KMS-11 (cell line): Measurements from ENCODE around the gene TRIM29.

Experiments used
- H2AFZ ChIP-seq: fragments of 200-600 bp; sonication (generic); 2 replicates; pipeline ENCODE4 v1.6.1; 2016; ENCODE audit warnings: antibody characterized with exemption, mixed run types, low read depth
- H3K27ac ChIP-seq: fragments of 200-600 bp; sonication (generic); 2 replicates; pipeline ENCODE4 v1.6.1; 2016; ENCODE audit warnings: mild to moderate bottlenecking, mixed run types
- H3K27me3 ChIP-seq: fragments of 200-600 bp; sonication (generic); 2 replicates; pipeline ENCODE4 v1.6.1; 2017; ENCODE audit warnings: mild to moderate bottlenecking, low read depth, mixed run types, moderate library complexity; ENCODE audit not compliant: insufficient read depth
- H3K36me3 ChIP-seq: fragments of 200-600 bp; sonication (generic); 2 replicates; pipeline ENCODE4 v1.6.1; 2017; ENCODE audit warnings: mild to moderate bottlenecking, mixed run types; ENCODE audit not compliant: insufficient read depth
- H3K4me1 ChIP-seq: fragments of 200-600 bp; sonication (generic); 2 replicates; pipeline ENCODE4 v1.6.1; 2016; ENCODE audit warnings: mild to moderate bottlenecking, low read depth, mixed run types; ENCODE audit not compliant: poor library complexity, severe bottlenecking
- H3K4me2 ChIP-seq: fragments of 200-600 bp; sonication (generic); 2 replicates; pipeline ENCODE4 v1.7.0; 2016; ENCODE audit warnings: mild to moderate bottlenecking, mixed run types
- H3K4me3 ChIP-seq: fragments of 200-600 bp; sonication (generic); IDR thresholded peaks from 2 replicates; pipeline ENCODE4 v1.6.1; 2017; ENCODE audit warnings: low read depth, low read length, mixed read lengths; ENCODE audit not compliant: insufficient read depth
- H3K79me2 ChIP-seq: fragments of 200-600 bp; sonication (generic); 2 replicates; pipeline ENCODE4 v1.6.1; 2016; ENCODE audit warnings: low read depth, mixed run types; ENCODE audit not compliant: insufficient read depth
- H3K9ac ChIP-seq: fragments of 200-600 bp; sonication (generic); 2 replicates; pipeline ENCODE4 v1.6.1; 2016; ENCODE audit warnings: mild to moderate bottlenecking, mixed run types
- H4K20me1 ChIP-seq: fragments of 200-600 bp; sonication (generic); 2 replicates; pipeline ENCODE4 v1.6.1; 2016; ENCODE audit warnings: mild to moderate bottlenecking, mixed run types; ENCODE audit not compliant: insufficient read depth
- TF ChIP-seq, protein P1 (sequence below): fragments of 200-600 bp; sonication (generic); conservative IDR thresholded peaks from 2 replicates; pipeline ENCODE4 v1.6.1; 2017; ENCODE audit warnings: low read depth, mild to moderate bottlenecking, antibody characterized with exemption, low read length, moderate library complexity, mixed read lengths

TRIM29 gene

DNA sequence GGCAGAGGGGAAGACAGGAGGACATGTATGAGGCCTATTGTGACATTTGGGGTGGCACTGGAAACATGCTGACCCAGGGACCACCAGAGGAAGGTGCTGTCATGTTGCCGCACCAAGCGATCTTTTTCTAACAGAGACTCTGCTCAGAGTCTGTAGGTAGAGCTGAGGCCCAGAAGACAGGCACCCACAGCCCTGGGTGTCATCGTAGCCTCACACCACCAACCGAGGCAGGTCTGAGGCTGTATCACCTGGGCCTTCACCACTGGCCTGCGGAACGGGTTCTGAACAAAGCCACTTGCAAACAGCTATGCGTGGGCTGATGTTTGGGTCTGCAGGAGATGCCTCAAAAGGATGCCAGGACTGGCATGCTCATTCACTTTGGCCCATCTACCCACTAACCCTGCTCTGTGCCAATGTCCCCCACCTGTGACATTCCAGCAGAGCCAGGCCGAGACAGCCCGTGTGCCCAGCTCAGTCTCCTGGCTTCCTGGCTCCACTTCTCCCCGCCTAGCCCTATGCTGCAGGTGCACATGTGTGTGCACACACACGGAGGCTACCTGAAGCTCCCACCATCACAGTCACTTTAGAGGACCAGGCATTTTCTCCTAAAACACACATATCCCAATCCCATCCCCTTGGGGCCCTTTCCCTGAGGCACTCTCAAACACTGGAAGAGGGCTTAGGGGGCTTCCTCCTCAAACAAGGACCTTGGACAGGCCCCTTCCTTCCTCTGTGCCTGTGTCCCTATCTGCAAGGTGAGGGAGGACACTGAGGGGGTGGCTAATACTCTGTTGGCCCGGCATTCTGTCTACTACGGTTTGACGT, 3.6 kb downstream of the TRIM29 start:
- Histone ChIP-seq H3K36me3 (no peaks in the 10 kb centered on the region), H2AFZ (no peak overlapping the region), H4K20me1 (no peaks in the 10 kb centered on the region), H3K27ac (no peak overlapping the region), H3K79me2 (no peaks in the 10 kb centered on the region), H3K4me2 (no peak overlapping the region), H3K4me3 (no peak overlapping the region), H3K27me3 (0 out of 2 replicates have a peak, but pooled peaks cover 4% of the 10 kb centered on the region), H3K9ac (no peak overlapping the region), H3K4me1 (no peaks in the 10 kb centered on the region)
- TF ChIP-seq, protein P1, sequence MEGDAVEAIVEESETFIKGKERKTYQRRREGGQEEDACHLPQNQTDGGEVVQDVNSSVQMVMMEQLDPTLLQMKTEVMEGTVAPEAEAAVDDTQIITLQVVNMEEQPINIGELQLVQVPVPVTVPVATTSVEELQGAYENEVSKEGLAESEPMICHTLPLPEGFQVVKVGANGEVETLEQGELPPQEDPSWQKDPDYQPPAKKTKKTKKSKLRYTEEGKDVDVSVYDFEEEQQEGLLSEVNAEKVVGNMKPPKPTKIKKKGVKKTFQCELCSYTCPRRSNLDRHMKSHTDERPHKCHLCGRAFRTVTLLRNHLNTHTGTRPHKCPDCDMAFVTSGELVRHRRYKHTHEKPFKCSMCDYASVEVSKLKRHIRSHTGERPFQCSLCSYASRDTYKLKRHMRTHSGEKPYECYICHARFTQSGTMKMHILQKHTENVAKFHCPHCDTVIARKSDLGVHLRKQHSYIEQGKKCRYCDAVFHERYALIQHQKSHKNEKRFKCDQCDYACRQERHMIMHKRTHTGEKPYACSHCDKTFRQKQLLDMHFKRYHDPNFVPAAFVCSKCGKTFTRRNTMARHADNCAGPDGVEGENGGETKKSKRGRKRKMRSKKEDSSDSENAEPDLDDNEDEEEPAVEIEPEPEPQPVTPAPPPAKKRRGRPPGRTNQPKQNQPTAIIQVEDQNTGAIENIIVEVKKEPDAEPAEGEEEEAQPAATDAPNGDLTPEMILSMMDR: no peak

DNA sequence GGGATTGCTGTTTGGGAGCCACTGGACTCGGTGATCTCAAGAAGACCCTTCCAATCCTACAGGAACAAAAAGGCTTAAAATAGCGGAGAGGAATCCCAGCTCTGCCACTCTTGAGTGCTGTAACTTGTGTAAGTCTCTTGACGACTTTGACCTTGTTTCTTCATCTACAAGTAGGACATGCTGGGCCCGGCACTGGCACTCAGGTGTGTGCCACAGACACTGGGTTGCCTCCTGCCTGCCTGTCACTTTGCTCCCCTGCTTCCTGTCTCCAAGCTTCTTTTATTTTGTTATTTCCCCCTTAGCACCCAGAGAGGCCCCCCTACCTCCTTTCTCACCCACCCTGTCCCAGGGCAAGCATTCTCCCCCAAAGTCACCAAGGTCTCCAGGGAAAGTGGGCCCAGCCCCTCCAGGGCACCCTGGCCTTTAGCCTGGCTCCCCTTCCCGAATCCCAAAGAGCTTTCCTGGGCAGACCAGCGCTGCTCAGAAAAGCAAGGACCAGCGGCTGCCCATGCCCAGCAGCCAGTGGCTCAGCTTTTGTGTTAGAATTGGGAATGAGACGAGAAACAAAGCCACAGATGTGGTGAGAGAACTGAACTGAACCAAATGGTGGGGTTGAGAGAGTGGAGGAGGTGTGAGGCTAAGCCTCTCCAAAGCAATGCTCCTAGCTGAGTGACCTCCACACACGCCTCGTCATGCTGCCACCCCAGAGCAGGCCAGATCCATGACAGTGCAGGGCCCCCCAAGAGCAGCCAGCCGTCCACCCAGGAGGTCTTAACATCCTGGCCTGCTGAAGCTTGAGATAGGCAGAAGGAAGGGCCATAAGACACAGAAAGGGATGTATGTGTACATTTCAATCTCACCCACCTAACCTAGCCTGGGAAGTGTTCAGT, 4.5 kb downstream of the TRIM29 start:
- Histone ChIP-seq H4K20me1 (no peaks in the 10 kb centered on the region), H3K4me3 (no peak overlapping the region), H3K4me2 (no peak overlapping the region), H3K27ac (no peak overlapping the region), H3K79me2 (no peaks in the 10 kb centered on the region), H2AFZ (no peak overlapping the region), H3K9ac (no peak overlapping the region), H3K4me1 (no peaks in the 10 kb centered on the region), H3K36me3 (no peaks in the 10 kb centered on the region), H3K27me3 (0 out of 2 replicates have a peak, but pooled peaks cover 4% of the 10 kb centered on the region)
- TF ChIP-seq, protein P1: no peak

DNA sequence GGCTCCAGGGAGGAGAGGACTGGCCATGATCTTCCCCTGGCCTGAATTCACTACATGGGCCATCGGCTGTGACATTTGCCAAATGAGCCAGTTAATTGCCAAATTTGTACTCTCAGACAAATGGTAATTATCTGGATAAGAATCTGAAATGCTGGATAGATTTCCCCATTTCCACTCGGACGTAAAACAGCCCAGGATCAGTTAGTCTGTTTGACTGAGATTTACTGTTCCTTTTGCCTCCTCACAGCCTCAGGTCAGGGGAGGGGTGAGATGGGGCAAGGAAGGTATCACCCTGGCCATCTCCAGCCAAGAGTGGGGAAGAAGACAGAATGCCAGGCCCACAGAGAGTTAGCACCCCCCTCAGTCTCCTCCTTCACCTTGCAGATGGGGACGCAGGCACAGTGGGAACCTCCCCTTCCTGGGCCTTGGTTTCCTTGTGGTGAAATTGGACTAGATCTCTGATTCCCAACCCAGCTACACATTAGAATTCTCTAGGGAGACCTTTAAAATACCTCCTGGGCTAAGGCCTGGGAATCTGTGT, 5.2 kb downstream of the TRIM29 start:
- Histone ChIP-seq H3K79me2 (no peaks in the 10 kb centered on the region), H2AFZ (no peak overlapping the region), H4K20me1 (no peaks in the 10 kb centered on the region), H3K27me3 (peaks cover 4% of the 10 kb centered on the region; the same call in 1 of the 2 replicates), H3K27ac (no peak overlapping the region), H3K4me2 (no peak overlapping the region), H3K9ac (no peak overlapping the region), H3K4me1 (no peaks in the 10 kb centered on the region), H3K4me3 (no peak overlapping the region), H3K36me3 (no peaks in the 10 kb centered on the region)
- TF ChIP-seq, protein P1: no peak

- H3K4me2 ChIP-seq: no peak overlapping the region
- TF ChIP-seq, protein P1: no peak
- no peaks in the 10 kb centered on the region for H3K4me1 ChIP-seq
- no peaks in the 10 kb centered on the region for H3K79me2 ChIP-seq
- H3K27ac ChIP-seq: no peak overlapping the region
- no peaks in the 10 kb centered on the region for H4K20me1 ChIP-seq
- no peak overlapping the region for H3K4me3 ChIP-seq
- no peak overlapping the region for H2AFZ ChIP-seq
- no peaks in the 10 kb centered on the region for H3K36me3 ChIP-seq
- H3K9ac ChIP-seq: no peak overlapping the region
- peaks cover 4% of the 10 kb centered on the region; the same call in 1 of the 2 replicates for H3K27me3 ChIP-seq
Observed at GRCh38 chr11:120131941-120132644, 5.8 kb downstream of the TRIM29 start.
